ENCODE results near the gene PTCH1. TPM values are rescaled to one million over a fixed set of nuclear protein-coding genes. Genes with fewer than 3 reads are reported as not detected.

Gene PTCH1
- total and polyA plus RNA-seq, 2 experiments from 2014 or later = 36.8 to 44.1 TPM

GRCh38 chr9:95409650-95410426 lies 106.9 kb downstream of the PTCH1 start:
- TF ChIP-seq CTCF (IDR thresholded peaks at IDR 0.05; ENCODE audit: poor library complexity) = no peak
- no peak for TF ChIP-seq EZH2phosphoT487 (IDR thresholded peaks at IDR 0.05; ENCODE audit: low read depth, severe bottlenecking, unreplicated experiment)
- no peak for TF ChIP-seq EZH2 (IDR thresholded peaks at IDR 0.05; ENCODE audit: borderline replicate concordance)
- DNase-seq (ENCODE audit: low spot score) = peak; percentile 37
- H3K9me2 ChIP-seq (replicated peaks; ENCODE audit: insufficient read depth) = no peaks in the 10 kb centered on the region
- WGBS (ENCODE audit: low lambda C conversion rate, missing lambda C conversion rate) = 47% methylated on average over 6 of the region's 6 CpGs
- peak overlapping the region; percentile 5 for H3K4me2 ChIP-seq
- no peaks in the 10 kb centered on the region for H4K20me1 ChIP-seq (ENCODE audit: insufficient read depth, poor library complexity, severe bottlenecking)
- peak overlapping the region; percentile 8 for H3K27ac ChIP-seq
- H2AFZ ChIP-seq = no peak overlapping the region
- H3K36me3 ChIP-seq (replicated peaks; ENCODE audit: insufficient read depth, low read depth) = no peaks in the 10 kb centered on the region
- no peaks in the 10 kb centered on the region for H3K27me3 ChIP-seq
- no peaks in the 10 kb centered on the region for H3K9me3 ChIP-seq (ENCODE audit: low read depth)
- no peak overlapping the region for H3K4me3 ChIP-seq
- no peaks in the 10 kb centered on the region for H3K79me2 ChIP-seq
- peaks cover 6% of the 10 kb centered on the region for H3K4me1 ChIP-seq (ENCODE audit: insufficient read depth)

GRCh38 chr9:95407524-95407923 lies 109.2 kb downstream of the PTCH1 start:
- H3K27me3 ChIP-seq = no peaks in the 10 kb centered on the region

GRCh38 chr9:95406121-95406520 lies 110.7 kb downstream of the PTCH1 start:
- 69% methylated on average over 2 of the region's 2 CpGs for WGBS (ENCODE audit: low lambda C conversion rate, missing lambda C conversion rate)
- Histone ChIP-seq H3K4me3 (no peak overlapping the region), H3K27ac (no peak overlapping the region), H4K20me1 (ENCODE audit: insufficient read depth, poor library complexity, severe bottlenecking) (no peaks in the 10 kb centered on the region), H3K27me3 (no peaks in the 10 kb centered on the region), H2AFZ (no peak overlapping the region), H3K9me2 (replicated peaks; ENCODE audit: insufficient read depth) (no peaks in the 10 kb centered on the region), H3K4me2 (no peak overlapping the region), H3K36me3 (replicated peaks; ENCODE audit: insufficient read depth, low read depth) (no peaks in the 10 kb centered on the region), H3K79me2 (no peaks in the 10 kb centered on the region), H3K4me1 (ENCODE audit: insufficient read depth) (peaks cover 6% of the 10 kb centered on the region), H3K9me3 (ENCODE audit: low read depth) (no peaks in the 10 kb centered on the region)
- TF ChIP-seq CTCF (IDR thresholded peaks at IDR 0.05; ENCODE audit: poor library complexity) (no peak), EZH2phosphoT487 (IDR thresholded peaks at IDR 0.05; ENCODE audit: low read depth, severe bottlenecking, unreplicated experiment) (no peak), EZH2 (IDR thresholded peaks at IDR 0.05; ENCODE audit: borderline replicate concordance) (no peak)
- DNase-seq (ENCODE audit: low spot score) = peak; percentile 52

More at GRCh38 chr9:95407524-95407923, 109.2 kb downstream of the PTCH1 start:
- Histone ChIP-seq H3K4me2 (no peak overlapping the region), H3K36me3 (replicated peaks; ENCODE audit: insufficient read depth, low read depth) (no peaks in the 10 kb centered on the region), H3K9me3 (ENCODE audit: low read depth) (no peaks in the 10 kb centered on the region), H3K79me2 (no peaks in the 10 kb centered on the region), H2AFZ (no peak overlapping the region), H3K4me3 (no peak overlapping the region), H3K9me2 (replicated peaks; ENCODE audit: insufficient read depth) (no peaks in the 10 kb centered on the region), H3K27ac (no peak overlapping the region), H4K20me1 (ENCODE audit: insufficient read depth, poor library complexity, severe bottlenecking) (no peaks in the 10 kb centered on the region), H3K4me1 (ENCODE audit: insufficient read depth) (peaks cover 6% of the 10 kb centered on the region)
- TF ChIP-seq CTCF (IDR thresholded peaks at IDR 0.05; ENCODE audit: poor library complexity) = no peak
- TF ChIP-seq EZH2 (IDR thresholded peaks at IDR 0.05; ENCODE audit: borderline replicate concordance) = no peak
- TF ChIP-seq EZH2phosphoT487 (IDR thresholded peaks at IDR 0.05; ENCODE audit: low read depth, severe bottlenecking, unreplicated experiment) = no peak
- 86% methylated on average over 1 of the region's 1 CpG for WGBS (ENCODE audit: low lambda C conversion rate, missing lambda C conversion rate)
- DNase-seq (ENCODE audit: low spot score) = no peak

Data from hepatocyte (in vitro differentiated cells).